Inflammatory macrophage treated with lipopolysaccharide for 4 hours (primary cell): ENCODE measurements around the gene RALGDS.
A peak's percentile ranks its signal among the peaks of the same experiment; 100 is the strongest.

Source experiments
- DNase-seq: peaks from one replicate; pipeline ENCODE4 v3.0.0-alpha.2; 2020

The RALGDS gene

DNA sequence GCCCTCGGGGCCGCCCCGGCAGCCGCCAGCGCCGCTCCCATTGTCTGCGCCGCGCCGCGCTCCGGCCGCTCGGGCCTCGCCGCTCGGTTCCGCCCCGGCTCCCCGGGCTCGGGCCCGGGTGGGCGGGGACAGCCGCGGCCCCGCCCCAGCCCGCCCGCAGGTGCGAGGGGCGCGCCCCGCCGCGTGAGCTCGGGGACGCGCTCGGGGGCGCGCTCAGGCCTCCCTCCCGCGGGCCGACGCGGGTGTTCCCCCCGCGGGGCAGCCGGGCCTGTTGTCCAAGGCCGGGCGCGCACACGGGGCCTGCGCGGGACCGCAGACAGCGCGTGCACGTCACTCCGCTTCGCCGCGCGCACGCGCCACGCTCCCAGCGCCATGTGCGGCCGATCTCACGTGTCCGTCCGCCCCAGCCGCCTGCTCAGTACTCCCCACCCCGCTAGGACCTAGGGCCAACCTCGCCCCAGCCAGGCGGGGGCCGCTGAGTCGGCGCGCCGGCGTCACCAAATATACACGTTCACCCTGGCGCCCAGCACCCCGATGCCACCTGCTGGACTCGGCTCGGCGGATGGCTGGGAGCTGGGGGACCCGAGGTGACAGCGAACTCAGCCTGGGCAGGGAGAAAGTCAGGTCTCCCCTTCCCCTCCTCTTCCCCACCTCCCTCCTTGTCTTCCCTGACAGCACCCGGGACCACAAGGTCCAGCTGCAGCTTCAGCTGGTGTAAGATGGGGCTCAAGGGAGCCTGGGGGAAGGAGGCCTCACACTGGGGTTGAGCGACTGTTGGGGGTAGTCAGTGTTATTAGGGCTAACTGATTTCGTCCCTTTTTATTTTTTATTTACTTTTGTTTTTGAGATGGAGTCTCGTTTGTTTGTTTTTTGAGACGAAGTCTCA, 28.3 kb upstream of the RALGDS start:
- peak; percentile 85 for DNase-seq

DNA sequence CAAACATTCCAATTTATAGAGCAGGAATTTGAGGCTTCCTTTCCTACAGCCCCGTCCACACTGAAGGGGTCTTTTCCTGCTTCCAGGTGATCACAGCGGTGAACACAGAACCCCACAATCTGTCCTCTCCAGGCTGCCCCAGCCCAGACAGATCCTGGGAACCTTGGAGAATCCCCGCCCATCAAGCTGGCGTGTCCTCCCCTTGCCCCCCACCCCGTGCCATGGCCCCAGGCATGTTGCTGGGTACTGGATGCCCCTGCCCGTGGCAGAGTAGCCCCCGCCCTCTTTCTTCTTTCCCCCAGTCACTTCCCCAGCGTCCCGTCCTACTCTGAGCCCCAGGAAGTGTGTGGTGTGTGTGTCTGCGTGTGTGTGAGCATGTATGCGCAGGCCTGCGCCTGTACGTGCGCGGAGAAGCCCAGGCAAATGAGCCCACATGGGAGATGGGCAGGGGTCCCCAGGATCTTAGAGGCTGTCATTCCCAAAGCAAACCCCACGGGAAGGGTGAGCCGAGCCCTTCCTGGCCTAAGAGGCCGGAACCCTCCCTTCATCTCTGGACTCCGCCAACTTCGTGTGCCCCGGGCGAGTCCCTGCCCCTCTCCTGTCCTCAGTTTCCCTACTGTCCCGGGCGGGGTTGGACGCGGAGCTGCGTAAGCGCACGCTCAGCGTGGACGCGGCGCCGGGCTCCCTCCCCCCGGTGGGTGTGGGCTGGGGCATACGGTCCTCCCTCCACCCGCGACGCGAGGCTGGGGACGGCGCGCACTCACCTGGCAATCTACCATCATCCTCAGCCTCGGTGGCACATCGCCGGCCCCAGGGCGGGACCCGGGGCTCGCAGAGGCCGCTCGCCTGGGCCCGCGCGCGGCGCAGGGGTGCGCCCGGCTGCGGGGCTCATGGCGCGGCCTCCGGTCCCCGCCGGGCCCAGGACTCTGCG, 27.4 kb upstream of the RALGDS start:
- DNase-seq = no peak

DNA sequence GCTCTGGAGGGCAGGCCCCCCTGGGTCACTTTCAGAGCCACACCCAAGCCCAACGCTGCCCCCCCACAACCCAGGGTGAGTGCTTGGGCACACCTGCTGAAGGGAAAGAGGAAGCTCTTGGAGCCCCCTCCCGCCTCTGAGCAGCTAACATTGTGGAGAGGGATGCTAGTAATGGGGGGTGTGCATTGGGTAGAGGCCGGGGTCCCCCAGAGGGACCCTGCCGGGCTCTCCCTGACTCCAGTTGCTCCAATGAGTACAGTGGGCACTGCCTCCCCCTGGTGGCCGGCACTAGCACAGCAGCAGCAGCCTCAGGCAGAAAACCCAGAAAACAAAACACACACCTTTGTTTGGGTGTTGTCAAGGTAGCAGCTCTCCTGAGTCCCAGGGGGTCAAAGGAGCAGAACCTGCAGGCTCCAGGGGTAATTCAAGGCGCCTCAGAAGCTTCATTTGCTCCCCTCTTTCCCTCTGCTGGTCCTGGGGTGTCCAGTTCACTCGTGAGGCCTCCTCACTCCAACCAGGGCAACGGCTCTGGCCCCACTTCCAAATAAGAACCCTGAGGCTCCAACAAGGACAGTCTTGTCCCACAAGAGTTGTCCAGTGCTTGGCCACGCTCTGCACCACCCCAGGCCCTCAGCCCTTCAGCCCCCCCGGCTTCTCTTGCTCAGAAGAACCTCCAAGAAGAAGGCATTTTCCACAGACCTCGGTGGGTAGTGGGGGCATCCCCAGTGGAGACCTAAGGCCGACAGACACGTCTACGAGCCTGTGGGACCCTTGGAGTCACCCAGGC, 26.6 kb upstream of the RALGDS start:
- DNase-seq = peak; percentile 56

DNA sequence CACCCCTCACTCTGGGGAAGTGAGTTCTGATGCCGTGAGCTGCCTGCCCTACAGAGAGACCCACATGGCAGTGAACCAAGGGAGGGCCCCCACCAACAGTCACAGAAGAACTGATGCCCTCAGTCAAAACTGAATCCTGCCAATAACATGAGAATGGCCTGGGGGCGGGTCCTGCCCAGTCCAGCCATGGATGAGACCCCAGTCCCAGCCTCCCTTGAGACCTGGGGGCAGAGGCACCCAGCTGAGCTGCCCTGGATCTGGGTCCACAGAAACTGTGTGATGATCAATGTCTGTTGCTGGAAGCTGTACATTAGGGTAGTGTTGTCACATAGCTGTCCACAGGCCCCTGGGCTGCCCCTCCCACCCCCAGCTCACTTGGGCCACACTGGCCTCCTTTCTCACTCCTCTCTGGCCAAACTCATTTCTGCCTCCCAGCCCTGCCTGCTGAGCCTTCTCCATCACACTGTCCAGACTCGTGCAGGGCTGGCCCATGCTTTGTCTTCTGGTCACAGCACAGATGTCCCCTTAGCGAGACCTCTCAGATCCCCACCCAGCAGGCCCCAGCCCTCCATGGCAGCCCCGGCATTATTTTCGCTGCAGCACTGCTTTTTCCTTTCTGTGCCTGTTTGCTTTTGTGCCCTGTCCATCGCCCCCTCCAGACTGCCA, 25.8 kb upstream of the RALGDS start:
- DNase-seq = no peak

DNA sequence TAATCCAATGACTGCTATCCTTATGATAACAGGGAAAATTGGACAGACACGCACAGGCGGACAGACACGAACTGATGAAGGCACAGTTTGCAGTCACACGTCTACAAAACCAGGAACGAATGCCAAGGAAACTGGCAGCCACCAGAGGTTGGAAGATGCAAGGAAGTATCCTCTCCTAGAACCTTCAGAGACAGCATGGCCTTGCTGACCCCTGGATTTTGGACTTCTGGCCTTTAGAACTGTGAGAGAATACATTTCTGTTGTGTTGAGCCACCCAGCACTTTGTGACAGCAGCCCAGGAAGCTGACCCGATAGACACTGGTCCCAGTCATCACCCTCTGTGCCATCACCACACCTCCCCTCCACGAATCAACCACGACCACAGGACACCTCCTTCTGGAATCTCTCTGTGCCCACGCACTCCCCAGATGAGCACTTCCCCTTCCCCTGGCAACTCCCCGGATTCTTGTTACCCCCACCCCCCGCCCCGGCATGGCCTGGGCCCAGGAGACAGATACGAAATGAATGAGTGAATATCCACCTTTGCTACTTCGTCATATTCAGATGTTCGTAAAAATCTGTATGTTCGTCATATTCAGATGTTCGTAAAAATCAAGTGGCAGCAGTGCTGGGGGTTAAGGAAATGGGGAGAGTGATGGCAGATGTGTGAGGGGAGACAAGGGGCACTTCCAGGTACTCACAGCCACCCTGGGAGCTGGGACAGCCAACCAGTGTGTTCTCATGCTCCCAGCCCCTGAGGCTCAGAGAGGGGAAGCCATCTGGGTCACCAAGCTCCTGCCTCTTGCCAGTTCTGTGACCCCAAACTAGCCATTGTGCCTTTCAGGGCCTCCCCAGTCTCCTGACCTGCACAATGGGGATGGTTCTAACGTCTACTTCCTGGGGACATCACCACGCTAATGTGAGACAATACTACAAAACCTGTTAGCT, 24.1 kb upstream of the RALGDS start:
- DNase-seq = peak; percentile 30

DNA sequence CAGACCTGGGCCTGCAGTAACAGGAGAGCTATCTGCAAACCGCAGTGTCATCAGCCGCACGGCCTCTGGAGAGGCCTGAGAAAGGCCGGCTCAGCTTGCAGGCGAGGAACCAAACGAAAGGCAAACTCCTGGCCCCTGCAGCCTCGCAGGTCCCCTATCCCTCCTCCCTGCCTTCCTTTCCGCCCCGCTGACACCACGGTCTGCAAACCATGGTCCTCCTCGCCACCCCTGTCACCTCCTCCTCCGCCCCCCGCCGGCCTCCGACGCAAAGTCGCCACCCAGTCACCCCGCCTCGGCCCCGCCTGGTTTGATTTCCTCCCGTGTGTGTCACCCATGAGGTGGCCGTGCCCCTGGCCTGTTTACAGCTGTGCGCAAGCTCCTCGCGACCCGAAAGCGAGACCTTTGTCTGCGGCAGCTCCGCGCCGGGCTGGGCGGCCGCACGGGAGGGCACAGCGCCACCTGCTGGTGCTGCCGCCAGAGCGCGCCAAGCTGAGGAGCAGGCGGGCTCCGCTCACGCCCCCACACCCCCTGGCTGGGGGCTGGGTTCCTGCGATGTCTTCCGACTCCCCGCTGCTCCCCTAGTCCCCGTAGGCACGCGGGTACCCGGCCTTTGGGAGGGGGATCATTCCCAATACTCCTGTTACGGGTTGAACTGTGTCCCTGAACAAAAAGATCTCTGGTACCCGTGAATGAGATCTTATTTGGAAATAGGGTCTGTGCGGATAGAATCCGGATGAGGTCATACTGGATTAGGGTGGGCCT, 23.3 kb upstream of the RALGDS start:
- peak; percentile 89 for DNase-seq

DNA sequence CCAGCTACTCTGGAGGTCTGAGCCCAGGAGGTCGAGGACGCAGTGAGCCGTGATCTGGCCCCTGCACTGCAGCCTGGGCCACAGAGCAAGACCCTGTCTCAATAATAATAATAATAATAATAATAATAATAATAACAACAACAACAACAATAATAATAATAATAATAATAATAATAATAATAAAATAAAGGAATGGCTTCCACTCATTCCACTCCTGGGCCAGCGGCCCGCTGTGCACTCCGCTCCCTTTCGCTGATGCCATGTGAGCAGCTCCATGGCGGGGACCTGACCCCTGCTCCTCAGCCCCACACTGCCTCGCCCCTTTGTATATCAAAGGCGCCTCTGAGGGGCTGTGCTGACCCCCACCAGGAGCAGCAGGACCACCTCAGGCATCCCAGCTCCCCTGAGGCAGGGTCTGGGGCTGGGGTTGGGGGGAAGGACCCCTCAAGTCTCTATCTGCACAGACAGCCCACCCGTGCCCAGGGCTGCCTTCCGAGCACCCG, 22.6 kb upstream of the RALGDS start:
- DNase-seq = no peak

DNA sequence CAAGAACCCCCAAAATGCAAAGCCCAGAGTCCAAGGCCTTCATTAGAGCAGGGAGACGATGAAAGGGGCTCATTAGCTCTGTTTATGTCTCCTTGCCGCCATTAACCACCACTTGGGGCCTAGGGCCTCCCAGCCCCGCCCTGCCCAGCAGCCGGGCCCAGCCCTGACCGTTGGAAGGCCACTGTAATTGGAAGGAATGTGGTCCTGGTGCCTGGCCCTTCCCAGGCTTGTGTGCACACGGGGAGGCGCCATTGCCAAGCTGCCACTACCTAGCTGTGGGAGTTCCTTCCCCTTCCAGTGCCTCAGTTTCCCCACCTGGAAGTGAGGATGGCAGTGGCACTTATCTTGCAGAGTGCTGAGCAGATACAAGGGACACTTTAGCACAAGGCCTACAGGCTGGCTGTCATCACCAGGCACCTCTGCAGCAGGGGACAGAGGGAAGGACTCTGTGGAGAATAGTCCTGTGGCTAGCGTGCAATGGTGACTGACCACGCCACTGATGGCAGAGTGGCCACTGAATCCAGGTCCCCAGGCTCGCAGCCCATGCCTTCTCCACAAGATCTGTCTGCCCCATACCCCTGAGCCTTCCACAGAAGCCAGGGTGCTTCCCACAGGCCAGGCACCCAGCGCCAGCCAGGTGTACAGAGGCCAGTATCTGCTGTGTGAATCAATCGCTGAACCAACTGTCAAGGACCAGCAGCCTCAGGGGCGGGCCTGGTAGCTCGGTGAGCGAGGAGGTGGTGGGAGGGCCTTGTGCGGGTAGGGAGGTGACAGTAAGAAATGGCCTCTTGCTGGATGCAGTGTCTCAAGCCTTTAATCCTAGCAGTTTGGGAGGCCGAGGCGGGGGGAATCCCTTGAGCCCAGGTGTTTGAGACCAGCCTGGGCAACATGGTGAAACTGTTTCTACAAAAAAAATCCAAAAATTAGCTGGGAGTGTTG, 21.9 kb upstream of the RALGDS start:
- DNase-seq = no peak

DNA sequence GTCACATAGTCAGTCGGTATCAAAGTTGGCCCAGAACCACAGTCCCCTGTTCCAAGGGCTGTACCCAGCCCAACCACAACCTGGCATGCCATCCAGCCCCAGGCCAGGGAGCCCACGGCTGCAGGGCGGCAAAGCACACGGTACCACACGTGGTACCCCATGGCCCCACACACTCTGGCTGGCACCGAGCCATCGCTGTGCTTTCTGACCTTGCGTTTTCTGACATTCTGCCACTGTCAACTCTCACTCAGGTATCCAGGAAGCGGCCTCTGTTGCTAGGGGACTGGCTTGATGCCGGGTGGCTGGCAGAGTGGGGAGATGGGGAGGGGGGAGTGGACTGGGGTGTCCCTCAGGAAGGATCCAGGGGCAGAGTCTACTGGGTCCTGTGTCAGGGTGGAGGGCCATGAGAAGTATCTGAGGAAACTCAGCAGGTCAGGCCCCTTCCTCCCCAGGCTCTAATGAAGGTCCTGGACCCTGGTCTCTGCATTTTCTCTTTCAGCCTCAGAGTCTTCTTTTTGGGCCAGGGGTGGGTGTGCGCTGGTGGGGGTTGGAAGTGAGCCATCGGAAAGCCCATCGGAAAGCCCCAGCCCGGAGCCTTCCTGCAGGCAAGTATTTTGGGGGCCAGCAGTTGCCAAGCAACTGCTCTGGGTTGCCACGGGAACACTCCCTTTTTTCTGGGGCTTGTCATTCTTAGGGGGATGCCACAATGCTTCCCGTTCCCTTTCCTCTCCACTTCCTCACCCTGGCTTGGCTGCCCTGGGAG, 21.0 kb upstream of the RALGDS start:
- DNase-seq = no peak

DNA sequence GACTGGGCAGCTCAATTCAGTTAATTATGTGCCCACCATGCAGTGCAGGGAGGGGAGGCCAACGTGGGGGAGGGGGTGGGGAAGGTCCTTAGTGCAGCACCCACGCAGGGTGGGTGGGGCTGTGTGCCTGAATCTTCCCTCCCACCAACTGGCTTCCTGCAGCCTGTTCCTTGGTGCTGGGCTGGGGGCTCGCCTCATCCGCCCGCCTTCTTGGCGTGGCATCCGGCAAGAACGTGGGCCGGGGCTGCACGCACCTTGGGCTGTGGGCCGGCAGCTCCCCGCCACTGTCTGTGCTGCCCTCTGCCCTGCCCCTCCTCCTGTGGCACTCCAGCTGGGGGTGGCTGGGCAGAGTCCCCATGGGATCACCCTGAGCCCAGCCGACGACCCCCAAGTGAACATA, 19.6 kb upstream of the RALGDS start:
- DNase-seq = no peak

DNA sequence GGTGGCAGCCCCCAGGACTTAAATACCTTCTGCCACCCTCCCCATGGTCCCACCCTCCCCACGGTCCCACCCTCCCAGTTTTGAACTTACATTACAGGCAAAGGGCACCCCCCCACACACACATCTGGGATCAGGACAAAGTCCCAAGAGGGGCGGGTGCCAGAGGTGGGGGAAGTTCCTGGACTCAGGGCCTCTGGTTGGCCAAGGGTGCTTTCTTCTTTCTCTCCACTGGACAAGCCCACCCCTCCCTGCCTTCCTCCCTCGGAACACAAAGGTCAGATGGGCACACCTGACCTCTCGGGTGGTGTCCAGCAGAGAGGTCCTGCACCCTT, 19.1 kb upstream of the RALGDS start:
- no peak for DNase-seq

DNA sequence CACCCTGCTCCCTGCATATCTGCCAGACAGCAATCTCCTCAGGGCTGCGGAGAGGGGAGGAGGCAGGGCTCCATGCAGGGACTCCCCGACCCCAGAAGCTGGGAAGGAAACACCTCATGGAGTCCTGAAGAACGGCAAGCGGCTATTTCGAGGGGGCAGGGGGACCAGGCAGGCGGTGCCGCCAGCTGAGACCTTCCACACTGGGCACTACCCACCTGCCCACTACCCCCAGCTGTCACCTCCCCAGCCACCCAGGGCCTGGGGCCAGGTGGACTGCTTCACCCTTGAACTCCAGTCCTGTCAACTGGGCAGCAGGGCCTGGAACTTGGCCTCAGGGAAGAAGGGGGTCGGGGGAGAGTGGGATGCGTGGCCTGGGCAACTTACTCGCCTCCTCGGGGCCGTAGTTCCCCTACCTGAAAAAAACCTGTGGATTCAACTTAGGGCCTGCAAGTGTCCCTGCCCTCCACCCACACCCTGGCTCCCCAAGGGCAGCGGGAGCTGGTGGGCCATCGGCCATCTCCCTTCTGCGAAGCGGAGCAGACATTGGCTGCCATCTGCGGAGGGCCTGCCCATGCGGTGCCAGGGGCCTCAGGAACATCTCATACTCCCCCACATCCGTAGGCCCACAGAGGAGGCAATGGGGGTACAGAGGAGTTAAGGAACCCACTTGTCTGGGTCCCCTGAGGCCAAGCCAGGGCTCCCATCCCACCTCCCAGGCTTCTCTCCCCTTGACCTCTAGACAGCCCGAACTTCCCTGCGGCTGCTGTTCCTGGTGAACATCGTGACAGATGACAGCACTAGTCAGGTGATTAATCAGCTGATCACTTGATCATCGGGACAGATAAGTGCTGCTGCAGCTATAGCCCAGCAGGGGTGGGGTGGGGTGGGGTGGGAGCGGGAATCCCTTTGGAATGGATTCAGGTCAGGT, 18.5 kb upstream of the RALGDS start:
- peak; percentile 83 for DNase-seq

DNA sequence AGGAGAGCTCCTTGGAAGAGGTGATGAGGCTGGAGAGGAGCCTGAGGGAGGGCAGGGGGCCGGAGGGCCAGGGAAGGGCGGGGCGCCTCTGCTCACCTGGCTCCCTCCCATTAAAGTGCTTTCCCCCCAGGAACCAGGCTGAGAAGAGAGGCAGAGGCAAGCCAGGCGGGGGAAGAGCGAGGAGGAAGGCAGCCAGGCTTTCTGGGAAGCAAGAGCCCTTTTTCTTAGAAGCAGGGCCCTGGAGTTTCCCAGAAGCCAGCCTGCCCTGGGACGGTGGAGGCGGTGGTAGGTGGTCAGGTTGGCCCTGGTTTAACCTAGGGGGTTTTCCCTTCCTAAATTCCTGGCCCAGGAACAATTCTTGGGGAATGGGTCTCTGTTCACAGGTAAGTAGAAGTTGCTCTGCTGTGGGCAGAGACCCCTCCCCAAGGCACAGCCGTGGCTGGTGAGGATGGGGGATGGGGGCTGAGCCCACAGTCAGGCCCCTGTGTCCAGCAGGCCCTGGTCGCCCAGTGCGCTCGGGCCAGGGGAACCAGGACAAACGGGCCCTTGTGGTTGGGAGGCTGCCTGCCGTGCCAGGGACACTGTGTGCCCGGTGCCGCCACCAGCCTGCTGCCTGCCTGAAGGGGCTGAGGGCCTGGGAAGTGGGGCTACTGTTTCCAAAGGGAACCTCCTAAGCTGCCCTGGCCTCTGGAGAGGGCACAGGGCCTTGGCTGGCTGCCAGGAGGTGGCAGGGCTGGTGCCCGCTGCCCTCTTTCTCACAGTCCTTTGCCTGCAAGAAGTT, 16.6 kb upstream of the RALGDS start:
- DNase-seq = no peak

DNA sequence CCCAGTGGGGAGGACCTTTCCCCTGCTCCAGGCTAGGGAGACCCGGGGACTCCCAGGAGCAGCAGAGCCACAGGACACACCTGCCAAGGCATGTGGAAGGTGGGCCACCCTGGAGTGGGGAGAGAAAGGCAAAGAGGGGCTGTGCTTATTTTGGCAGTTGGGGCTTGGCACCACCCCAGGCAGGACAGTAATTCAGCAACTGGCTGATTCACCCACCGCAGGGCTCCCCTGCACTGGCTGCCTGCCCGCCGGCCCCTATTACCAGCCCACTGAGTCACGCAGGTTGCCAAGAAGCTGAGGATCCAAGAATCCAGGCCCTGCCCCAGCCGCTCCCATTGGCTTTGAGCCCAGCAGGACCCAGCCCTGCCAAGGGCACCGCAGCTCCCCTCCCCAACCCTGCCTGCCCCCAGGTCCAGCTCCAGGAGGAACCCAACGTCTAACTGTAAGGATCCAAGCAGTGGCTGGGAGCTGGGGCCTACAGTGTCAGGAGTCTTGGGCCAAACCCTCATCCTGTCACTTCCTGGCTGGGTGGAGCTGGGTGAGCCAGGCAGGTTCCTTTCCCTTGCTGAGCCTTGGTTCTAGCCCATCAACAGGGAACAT, 14.2 kb upstream of the RALGDS start:
- no peak for DNase-seq

DNA sequence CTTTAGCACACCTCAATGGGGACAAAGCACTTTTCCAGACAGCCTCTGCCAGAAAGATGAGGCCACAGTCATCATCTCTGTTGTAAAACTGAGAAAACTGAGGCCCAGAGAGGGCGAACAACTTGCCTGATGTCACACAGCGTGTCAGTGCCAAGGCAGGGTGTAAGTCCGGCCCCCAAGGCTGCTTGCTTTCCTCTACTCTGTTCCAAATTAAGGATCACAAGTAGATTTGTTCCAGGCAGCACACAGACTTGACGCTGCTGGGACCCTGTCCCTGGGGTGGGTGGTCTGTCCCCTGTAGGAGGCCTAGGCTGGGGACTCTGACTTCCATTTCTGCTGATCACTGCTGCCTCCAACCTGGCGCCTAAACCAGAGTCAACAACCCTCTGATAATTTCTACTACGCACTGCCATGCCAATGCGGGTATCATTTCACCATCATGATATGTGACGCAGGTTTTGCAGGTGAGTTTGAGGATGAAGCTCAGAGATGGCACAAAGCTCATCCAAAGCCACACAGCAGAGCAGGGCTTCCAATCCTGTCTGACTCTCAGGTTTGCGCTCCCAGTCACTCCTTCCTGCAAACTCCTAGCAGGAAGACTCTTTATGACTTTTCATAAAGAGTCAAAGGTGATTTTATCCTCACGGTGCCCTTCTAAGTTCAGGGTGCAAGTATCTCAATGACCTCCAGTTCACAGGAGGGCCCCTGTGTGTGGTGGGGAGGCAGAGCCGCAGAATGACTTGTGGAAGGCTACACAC, 13.5 kb upstream of the RALGDS start:
- DNase-seq = no peak
